ENCODE results near the gene NTRK3. TPM values are rescaled to one million over a fixed set of nuclear protein-coding genes. Genes with fewer than 3 reads are reported as not detected.

The NTRK3 gene
- total and polyA plus RNA-seq, 12 donors = 1.6 to 8.5 (median 3.3) TPM

DNA sequence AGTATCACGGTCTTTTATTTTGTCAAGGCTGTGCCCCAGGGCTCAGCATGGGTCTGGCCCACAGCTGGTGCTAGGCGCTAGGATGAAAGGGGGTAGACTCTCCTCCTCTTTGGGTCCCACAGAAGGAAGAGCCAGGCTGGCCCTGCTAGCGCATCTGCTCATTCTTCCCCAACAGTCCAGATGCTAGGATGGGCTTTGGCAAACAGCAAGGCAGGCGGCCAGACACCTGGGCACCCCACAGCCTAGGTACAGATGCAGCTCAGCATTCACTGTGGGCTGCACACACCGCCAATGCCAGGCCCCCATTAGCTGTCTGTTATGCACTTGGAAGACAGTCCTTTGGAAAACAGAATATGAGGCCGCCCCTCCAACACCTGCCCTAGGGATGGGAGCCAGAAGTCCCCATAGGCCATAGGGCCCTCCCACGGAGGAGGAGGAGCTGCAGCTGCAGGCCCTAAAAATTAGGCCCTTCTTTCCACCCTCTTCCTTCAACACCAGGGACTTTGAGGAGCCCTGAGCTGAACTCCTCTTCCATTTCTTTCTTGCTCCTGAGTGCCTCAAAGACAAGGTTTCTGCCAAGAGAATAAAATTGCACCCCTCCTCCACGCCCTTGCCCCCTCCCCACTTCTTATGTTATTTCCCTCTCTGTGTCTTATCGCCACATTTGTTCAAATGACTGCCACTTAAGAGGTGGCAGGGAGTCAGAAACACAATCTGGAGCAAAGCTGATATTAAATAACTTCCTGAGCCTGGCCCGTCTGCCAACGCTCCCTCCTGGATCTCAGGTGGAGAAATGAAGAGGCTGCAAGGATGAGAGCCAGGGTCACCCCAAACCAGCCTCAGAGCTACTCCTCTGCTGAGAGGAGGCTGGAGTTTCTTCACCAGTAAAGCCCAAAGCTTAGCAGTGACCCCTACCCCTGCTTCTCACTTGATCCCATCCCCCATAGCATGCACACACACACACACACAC lies 13.7 kb downstream of the NTRK3 start:
- Histone ChIP-seq H3K4me3 (no peak overlapping the region), H3K9me3 (replicated peaks in 1 of 3) (no peaks in the 10 kb centered on the region), H3K4me1 (replicated peaks in 1 of 2) (peaks cover 0 to 10% of the 10 kb centered on the region in 2 donors), H3K27me3 (no peaks in the 10 kb centered on the region), H3K27ac (no peak overlapping the region), H3K36me3 (replicated peaks in 1 of 2) (no peaks in the 10 kb centered on the region)
- 77 to 87% (median 85%) methylated on average over 10 to 11 of the region's 11 CpGs for WGBS, 4 donors
- intact Hi-C loops (cut with DNase I) = loop anchor here in 1 of 2 donors (10.0 kb wide), 1 partner anchor 1328 kb away; no protein-coding TSS in a partner anchor
- TF ChIP-seq, protein P1, sequence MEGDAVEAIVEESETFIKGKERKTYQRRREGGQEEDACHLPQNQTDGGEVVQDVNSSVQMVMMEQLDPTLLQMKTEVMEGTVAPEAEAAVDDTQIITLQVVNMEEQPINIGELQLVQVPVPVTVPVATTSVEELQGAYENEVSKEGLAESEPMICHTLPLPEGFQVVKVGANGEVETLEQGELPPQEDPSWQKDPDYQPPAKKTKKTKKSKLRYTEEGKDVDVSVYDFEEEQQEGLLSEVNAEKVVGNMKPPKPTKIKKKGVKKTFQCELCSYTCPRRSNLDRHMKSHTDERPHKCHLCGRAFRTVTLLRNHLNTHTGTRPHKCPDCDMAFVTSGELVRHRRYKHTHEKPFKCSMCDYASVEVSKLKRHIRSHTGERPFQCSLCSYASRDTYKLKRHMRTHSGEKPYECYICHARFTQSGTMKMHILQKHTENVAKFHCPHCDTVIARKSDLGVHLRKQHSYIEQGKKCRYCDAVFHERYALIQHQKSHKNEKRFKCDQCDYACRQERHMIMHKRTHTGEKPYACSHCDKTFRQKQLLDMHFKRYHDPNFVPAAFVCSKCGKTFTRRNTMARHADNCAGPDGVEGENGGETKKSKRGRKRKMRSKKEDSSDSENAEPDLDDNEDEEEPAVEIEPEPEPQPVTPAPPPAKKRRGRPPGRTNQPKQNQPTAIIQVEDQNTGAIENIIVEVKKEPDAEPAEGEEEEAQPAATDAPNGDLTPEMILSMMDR (IDR thresholded peaks at IDR 0.05) = no peak
- no peak for TF ChIP-seq POLR2A (IDR thresholded peaks at IDR 0.05)
- DNase-seq = no peak

- no peaks in the 10 kb centered on the region for H3K27me3 ChIP-seq
- no peaks in the 10 kb centered on the region for H3K9me3 ChIP-seq (replicated peaks in 1 of 3)
- intact Hi-C loops (cut with DNase I) = loop anchor here in 1 of 2 donors (10.0 kb wide), 1 partner anchor 1327 kb away; no protein-coding TSS in a partner anchor
- no peak overlapping the region for H3K27ac ChIP-seq
- TF ChIP-seq POLR2A (IDR thresholded peaks at IDR 0.05) = no peak
- TF ChIP-seq, protein P1 (IDR thresholded peaks at IDR 0.05) = no peak
- DNase-seq = no peak
- no peaks in the 10 kb centered on the region for H3K36me3 ChIP-seq (replicated peaks in 1 of 2)
- 68 to 87% (median 70%) methylated on average over 6 to 9 of the region's 9 CpGs for WGBS, 4 donors
- H3K4me3 ChIP-seq = no peak overlapping the region
- H3K4me1 ChIP-seq (replicated peaks in 1 of 2) = peaks cover 0 to 1% of the 10 kb centered on the region in 2 donors
These were observed 15.1 kb downstream of the NTRK3 start for GRCh38 chr15:88241461-88241860.

DNA sequence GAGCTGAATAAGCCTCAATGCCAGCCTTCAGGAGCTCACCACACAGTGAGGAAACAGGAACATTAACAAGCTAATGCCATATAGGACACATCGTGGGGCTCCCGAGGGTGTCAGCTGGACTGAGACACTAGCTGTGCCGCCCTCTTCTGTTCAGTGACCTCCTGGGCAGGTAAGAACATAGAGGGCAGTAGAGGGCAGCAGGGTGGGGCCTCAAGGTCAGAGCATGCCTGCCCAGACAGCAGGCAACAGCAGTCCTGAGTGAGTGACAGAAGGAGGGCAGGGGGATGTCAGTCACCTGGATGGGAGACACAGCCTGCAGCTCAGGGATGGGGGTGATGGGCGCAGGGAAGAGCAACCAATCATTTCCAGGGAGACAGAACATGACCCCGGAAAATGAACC lies 15.5 kb downstream of the NTRK3 start:
- H3K4me1 ChIP-seq (replicated peaks in 1 of 2) = no peaks in the 10 kb centered on the region
- DNase-seq = no peak
- 65 to 72% (median 68%) methylated on average over 5 of the region's 5 CpGs for WGBS, 4 donors
- intact Hi-C loops (cut with DNase I) = loop anchor here in 1 of 2 donors (10.0 kb wide), 1 partner anchor 1326 kb away; no protein-coding TSS in a partner anchor
- no peak overlapping the region for H3K27ac ChIP-seq
- no peaks in the 10 kb centered on the region for H3K27me3 ChIP-seq
- no peaks in the 10 kb centered on the region for H3K36me3 ChIP-seq (replicated peaks in 1 of 2)
- H3K9me3 ChIP-seq (replicated peaks in 1 of 3) = no peaks in the 10 kb centered on the region
- H3K4me3 ChIP-seq = no peak overlapping the region
- no peak for TF ChIP-seq POLR2A (IDR thresholded peaks at IDR 0.05)
- TF ChIP-seq, protein P1 (IDR thresholded peaks at IDR 0.05) = no peak

GRCh38 chr15:88239594-88239993 lies 16.9 kb downstream of the NTRK3 start:
- peaks cover 0 to 4% of the 10 kb centered on the region in 2 donors for H3K4me1 ChIP-seq (replicated peaks in 1 of 2)
- TF ChIP-seq, protein P1 (IDR thresholded peaks at IDR 0.05) = no peak
- no peak for TF ChIP-seq POLR2A (IDR thresholded peaks at IDR 0.05)
- no peaks in the 10 kb centered on the region for H3K27me3 ChIP-seq
- H3K27ac ChIP-seq = peak overlapping the region in 1 of 5 donors; percentile 60
- H3K36me3 ChIP-seq (replicated peaks in 1 of 2) = no peaks in the 10 kb centered on the region
- no peak overlapping the region for H3K4me3 ChIP-seq
- DNase-seq = no peak
- no peaks in the 10 kb centered on the region for H3K9me3 ChIP-seq (replicated peaks in 1 of 3)
- 64 to 100% (median 86%) methylated on average over 3 to 9 of the region's 9 CpGs for WGBS, 4 donors
- intact Hi-C loops (cut with DNase I) = no loop called here
